Ishikawa (cell line): ENCODE results near the gene KDM4B.

ENCODE experiments used
- CREB1 ChIP-seq: IDR thresholded peaks from 2 replicates; pipeline ENCODE4 v1.6.1; 2012; ENCODE audit warnings: low read depth
- EP300 ChIP-seq: IDR thresholded peaks from 2 replicates; pipeline ENCODE4 v1.6.1; 2012; ENCODE audit warnings: borderline replicate concordance

DNA sequence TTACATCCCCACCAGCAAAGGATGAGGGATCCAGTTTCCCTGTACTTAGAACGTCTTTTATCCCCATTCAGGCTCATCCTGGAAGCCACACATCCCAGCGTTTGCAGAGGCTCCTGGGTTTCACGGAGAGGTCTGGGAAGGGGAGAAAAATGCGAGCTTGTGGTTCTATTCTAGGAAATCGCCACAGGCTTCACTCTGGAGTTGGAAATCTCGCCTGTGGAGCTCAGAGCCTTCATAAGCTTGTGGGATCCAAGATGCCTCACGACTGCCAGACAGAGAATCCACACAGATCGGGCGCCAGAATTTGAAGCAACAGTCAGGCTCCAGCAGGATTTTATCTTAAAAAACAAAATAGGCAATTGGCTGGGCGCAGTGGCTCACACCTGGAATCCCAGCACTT is 213.8 kb downstream of the KDM4B start:
- TF ChIP-seq CREB1 (no peak), EP300 (no peak)
